ENCODE data around the gene PDS5B. TPM values are rescaled to one million over a fixed set of nuclear protein-coding genes. Genes with fewer than 3 reads are reported as not detected.

The PDS5B gene
- polyA plus RNA-seq, 1 experiment = 16.7 TPM

GRCh38 chr13:32737679-32738078, 151.4 kb downstream of the PDS5B start:
- H3K27me3 ChIP-seq (ENCODE audit: control insufficient read depth, insufficient read depth, low read length) = no peaks in the 10 kb centered on the region
- ChIA-PET POLR2A (no interaction called here), CTCF (no interaction called here)
- TF ChIP-seq CTCF (IDR thresholded peaks at IDR 0.05; ENCODE audit: low read depth, low read length) = no peak
- no peak overlapping the region for H3K27ac ChIP-seq (ENCODE audit: low read depth, low read length)
- H3K4me3 ChIP-seq (ENCODE audit: low read depth, low read length) = no peak overlapping the region
- no peak for DNase-seq (ENCODE audit: low read depth, low spot score)
- no peaks in the 10 kb centered on the region for H3K9me3 ChIP-seq (ENCODE audit: control insufficient read depth, insufficient read depth, low read length)

- DNase-seq (ENCODE audit: low read depth, low spot score) = no peak
- H3K27me3 ChIP-seq (ENCODE audit: control insufficient read depth, insufficient read depth, low read length) = no peaks in the 10 kb centered on the region
- H3K9me3 ChIP-seq (ENCODE audit: control insufficient read depth, insufficient read depth, low read length) = no peaks in the 10 kb centered on the region
- no peak overlapping the region for H3K27ac ChIP-seq (ENCODE audit: low read depth, low read length)
- ChIA-PET CTCF (no interaction called here), POLR2A (no interaction called here)
- H3K4me3 ChIP-seq (ENCODE audit: low read depth, low read length) = no peak overlapping the region
- no peak for TF ChIP-seq CTCF (IDR thresholded peaks at IDR 0.05; ENCODE audit: low read depth, low read length)
Measured at GRCh38 chr13:32745509-32745908, 159.3 kb downstream of the PDS5B start.

- Histone ChIP-seq H3K27me3 (ENCODE audit: control insufficient read depth, insufficient read depth, low read length) (no peaks in the 10 kb centered on the region), H3K27ac (ENCODE audit: low read depth, low read length) (no peak overlapping the region), H3K9me3 (ENCODE audit: control insufficient read depth, insufficient read depth, low read length) (no peaks in the 10 kb centered on the region), H3K4me3 (ENCODE audit: low read depth, low read length) (no peak overlapping the region)
- ChIA-PET CTCF (no interaction called here), POLR2A (no interaction called here)
- TF ChIP-seq CTCF (IDR thresholded peaks at IDR 0.05; ENCODE audit: low read depth, low read length) = no peak
- DNase-seq (ENCODE audit: low read depth, low spot score) = no peak
Measured at GRCh38 chr13:32746474-32746873, 160.2 kb downstream of the PDS5B start.

GRCh38 chr13:32748305-32748704, 162.1 kb downstream of the PDS5B start:
- no peak overlapping the region for H3K4me3 ChIP-seq (ENCODE audit: low read depth, low read length)
- no peaks in the 10 kb centered on the region for H3K27me3 ChIP-seq (ENCODE audit: control insufficient read depth, insufficient read depth, low read length)
- no peak for TF ChIP-seq CTCF (IDR thresholded peaks at IDR 0.05; ENCODE audit: low read depth, low read length)
- CTCF ChIA-PET = no interaction called here
- DNase-seq (ENCODE audit: low read depth, low spot score) = no peak
- POLR2A ChIA-PET = no interaction called here
- no peaks in the 10 kb centered on the region for H3K9me3 ChIP-seq (ENCODE audit: control insufficient read depth, insufficient read depth, low read length)
- no peak overlapping the region for H3K27ac ChIP-seq (ENCODE audit: low read depth, low read length)

- H3K4me3 ChIP-seq (ENCODE audit: low read depth, low read length) = no peak overlapping the region
- no peak for TF ChIP-seq CTCF (IDR thresholded peaks at IDR 0.05; ENCODE audit: low read depth, low read length)
- H3K27ac ChIP-seq (ENCODE audit: low read depth, low read length) = no peak overlapping the region
- DNase-seq (ENCODE audit: low read depth, low spot score) = no peak
- no peaks in the 10 kb centered on the region for H3K9me3 ChIP-seq (ENCODE audit: control insufficient read depth, insufficient read depth, low read length)
- POLR2A ChIA-PET = no interaction called here
- H3K27me3 ChIP-seq (ENCODE audit: control insufficient read depth, insufficient read depth, low read length) = no peaks in the 10 kb centered on the region
- CTCF ChIA-PET = interaction anchor here (0.7 kb wide), 1 partner anchor 13 kb away, joined by 4 read pairs; no protein-coding TSS in a partner anchor
Measured at GRCh38 chr13:32751340-32751739, 165.1 kb downstream of the PDS5B start.

All from AG04450 (cell line).